ENCODE data around the gene RPLP1.

RPLP1 gene

DNA sequence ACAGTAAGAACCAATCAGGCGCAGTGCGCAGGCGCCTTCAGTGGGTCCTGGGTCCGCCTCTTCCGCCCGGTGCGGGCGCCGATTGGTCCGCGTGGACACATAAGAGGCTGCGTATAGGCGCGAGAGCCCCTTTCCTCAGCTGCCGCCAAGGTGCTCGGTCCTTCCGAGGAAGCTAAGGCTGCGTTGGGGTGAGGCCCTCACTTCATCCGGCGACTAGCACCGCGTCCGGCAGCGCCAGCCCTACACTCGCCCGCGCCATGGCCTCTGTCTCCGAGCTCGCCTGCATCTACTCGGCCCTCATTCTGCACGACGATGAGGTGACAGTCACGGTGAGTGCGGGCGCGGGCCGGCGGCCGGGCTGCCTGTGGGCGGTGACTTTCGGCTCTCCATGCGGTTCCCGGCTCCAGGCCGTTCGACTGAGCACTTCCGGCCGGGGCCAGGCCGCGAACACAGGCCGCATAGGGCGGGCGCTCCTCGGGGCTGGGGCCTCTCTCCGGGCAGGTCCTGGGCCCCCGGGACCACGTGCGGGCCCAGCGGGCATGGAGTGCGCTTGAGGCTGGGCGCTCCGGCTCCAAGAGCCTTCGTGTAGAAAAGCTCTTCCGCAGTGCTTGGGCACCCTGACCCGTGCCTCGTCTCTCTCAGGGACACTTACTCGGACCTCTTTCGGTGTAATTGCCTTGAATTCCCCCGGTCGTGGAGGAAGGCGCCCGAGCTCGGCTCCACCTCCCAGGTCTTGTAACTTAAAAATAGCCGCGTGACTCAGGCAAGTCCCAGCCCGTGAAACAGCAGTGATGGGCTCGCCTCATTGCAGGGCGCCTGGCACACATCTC, at the start of gene RPLP1:
TSS of gene RPLP1 (plus strand) at position 127 of the 830 bp plus-strand sequence. CDS start at position 258, 131 bp downstream.
- peak; percentile 88 to 92 for DNase-seq

DNA sequence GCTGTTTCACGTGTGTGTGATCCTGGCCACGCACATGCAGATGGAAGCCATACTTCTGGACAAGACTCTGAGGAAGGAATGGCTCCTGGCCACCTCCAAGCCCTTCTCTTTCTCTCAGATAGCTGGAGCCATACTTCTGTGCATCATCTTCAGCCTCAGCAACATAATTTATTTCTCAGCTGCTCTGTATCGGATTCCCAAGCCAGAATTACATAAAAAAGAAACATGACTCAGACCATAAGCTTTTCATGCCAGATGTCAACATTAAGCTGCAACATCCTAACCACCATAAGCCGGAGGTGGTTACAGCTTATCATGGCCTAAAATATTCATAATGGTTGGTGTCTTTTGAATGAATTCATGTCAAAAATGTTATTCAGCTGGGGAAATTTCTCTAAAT, 49.0 kb upstream of the RPLP1 start:
- no peak for DNase-seq

DNA sequence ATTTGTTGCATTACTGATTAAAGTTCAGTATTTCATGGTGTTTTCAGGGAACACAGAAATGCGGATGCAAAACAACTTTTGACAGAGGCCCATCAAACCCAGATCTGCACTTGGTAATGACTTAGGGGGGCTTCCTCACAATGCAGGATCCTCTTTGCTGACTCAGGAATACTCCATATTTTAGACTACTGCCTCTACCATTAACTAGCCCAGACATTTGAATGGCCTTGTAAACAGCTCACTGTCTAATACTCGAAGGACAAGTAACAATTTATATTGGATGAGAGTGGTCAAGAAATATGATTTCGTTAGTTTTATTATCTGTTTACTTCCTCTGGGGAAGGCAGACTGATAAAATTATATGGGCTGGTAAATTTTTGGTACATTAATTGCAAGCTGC, 47.5 kb upstream of the RPLP1 start:
- DNase-seq = no peak

DNA sequence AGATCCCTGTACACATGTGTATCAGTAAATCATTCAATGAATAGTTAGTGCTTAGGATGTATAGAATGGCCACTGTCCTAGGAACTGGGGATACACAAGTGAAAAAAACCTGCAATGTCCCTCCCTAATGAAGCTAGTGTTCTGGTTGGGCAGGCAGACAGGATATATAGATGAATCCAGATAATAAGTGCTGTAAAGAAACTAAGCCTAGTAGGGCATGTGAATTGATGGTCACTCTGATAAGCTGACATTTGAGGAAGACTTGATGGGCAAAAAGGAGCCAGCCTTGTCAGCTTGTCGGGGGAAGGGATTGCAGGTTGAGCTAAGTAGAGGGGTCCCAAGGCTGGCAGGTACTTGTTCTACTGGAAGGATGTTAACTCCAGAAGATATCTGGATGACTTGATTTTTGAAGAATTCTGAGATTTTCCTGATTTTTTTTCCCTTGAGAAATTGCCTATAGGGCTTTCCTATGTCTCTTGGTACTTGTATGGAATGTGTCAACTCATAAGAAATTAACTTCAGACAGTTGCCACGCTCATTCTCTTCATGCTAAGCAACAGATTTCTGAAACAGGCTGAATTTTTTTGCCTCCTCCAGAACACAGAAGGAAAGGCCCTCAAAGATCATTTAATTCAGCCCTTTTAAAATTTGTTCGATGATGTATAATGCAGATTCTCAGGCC, 44.8 kb upstream of the RPLP1 start:
- DNase-seq = no peak

DNA sequence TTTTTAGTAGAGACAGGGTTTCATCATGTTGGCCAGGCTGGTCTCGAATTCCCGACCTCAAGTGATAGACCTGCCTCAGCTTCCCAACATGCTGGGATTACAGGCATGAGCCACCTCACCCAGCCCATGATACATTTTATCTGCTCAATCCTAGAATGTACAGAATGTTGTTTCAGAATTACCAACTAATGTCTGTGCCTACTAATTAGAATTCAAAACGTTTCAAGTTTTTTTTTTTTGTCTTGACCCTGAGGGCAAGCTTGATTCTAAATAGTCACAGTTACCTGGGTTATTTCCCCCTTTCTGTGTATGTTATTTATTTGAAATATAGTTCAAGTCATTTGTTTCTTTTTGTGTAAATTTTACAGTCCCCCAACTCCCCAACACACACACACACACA, 43.8 kb upstream of the RPLP1 start:
- DNase-seq = no peak

DNA sequence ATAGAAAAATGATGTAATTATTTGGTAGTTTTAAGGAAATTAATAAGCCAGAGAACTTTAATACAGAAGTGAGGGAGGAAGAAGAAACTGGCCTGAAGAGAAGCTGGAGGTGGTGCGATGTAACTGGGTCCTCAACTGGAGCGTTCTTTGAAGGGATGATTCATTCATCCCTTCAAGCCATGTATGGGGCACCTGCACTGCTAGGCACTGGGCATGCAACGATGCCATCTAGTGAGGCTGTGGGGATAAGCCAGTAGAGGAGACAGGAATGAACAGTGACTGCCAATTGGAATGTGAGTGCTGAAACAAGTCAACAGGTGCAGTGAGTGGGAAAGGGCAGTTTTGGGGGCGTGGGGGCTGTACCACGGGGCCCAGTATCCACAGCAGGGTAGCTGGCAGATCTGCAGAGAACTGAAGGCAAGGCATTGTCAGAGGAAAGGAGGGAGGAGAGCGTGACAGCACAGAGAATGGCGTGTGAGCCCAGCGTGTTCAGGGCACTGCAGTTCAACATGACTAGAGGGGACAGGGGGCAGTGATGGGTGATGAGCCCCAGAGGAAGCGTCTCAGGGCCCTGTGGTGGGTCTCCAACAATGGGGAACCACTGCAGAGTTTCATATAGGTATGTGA, 42.3 kb upstream of the RPLP1 start:
- DNase-seq = no peak

DNA sequence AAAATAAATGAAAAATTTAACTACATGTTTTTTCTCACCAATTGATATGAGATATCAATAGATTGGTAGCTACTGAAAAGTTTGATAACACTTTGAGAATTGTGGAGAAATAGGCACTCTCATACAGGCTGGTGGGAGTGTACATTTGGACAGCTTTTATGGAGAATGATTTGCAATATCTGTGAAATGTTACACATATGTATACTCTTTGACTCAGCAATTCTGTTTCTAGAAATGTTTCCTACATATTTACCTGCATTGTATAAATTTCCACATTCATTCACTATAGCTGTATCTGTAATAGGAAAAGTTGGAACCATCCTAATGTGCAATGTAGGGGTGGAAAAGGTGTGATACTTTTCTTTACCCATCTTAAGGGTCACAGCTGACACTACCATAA, 40.3 kb upstream of the RPLP1 start:
- no peak for DNase-seq

DNA sequence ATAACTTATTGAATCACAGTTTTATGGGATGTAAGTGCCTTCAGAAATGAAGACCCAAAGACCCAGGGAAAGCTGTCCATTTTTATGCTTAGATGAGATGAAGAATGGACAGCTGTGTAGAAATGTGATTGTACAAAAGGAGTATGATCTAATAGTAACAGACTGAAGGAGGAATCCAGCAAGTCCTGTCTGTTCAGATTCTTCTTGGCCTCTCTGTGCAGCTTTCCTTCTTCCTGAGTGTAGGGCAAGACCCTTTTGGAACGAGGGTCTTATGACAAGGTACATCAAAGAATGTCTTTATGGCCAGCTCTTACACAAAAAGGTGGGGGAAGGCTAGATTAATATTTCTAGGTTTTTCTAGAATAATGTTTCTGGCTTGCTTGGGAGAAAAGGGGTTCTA, 39.9 kb upstream of the RPLP1 start:
- DNase-seq = no peak

DNA sequence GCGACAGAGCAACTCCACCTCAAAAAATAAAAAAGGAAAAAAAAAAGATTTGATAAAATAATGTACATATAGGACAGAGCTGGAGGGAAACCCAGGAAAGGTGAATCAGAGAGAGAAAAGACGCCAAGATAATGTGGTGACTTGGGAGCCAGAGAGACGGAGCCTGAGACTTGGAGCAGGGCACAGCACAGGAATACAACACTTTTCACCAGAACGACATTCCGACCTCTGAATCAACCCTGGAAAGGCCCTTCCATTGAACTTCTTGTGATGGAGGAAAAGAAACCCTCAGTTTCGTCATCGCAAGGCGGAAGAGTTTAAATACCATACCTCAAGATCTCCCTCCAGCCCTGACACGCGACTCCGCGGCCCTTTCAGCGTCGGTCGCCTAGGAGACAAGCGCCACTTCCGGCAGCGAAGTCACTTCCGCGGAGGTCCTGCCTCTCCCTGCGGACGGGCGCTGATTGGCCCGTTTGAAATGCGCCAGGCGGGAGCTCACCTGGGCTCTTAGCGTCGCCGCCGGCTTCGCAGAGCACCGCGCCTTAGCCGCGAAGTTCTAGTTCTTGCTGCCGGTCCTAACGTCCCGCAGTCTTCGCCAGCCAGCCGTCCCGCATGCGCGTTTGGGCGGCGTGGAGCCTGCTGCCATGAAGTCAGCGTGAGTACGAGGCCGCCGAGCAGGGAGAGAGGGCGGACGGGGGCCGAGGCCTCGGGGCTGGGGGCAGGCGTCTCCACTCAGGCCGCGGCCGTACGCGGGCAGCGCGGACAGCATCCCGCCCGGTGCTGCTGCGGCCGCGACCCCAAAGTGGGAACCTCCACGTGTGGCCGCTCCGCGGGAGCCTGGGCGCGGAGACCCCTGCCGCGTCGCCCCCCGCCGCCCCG, 38.6 kb upstream of the RPLP1 start, which contains the start of gene KIF23:
TSS of gene KIF23 (plus strand) at position 528 of the 879 bp plus-strand sequence. CDS start at position 645, 117 bp downstream.
- DNase-seq = peak; percentile 78 to 85

DNA sequence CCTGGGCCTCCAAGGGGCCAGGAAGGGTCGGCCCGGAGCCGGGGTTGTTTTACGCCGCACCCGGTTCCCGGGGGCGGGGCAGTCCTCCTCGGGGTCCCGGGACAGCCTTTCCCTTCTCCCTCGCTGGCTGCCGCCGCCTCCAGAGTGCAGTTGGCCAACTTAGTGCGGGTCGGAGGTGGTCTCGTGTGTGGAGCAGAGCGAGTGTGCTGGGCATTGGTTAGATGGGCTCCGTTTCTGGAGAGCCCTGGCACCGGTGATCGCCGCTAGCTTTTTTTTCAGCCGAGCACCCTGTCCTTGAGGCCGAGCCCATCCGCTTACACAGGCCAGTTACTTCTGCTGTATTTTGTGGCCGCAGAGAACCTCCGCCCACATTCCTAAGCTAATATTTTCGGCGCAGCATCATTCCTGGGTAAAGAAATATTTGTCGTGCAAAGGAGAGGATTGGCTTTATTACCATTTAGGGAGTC, 37.9 kb upstream of the RPLP1 start:
- peak in 1 of 2 experiments; percentile 22 for DNase-seq

DNA sequence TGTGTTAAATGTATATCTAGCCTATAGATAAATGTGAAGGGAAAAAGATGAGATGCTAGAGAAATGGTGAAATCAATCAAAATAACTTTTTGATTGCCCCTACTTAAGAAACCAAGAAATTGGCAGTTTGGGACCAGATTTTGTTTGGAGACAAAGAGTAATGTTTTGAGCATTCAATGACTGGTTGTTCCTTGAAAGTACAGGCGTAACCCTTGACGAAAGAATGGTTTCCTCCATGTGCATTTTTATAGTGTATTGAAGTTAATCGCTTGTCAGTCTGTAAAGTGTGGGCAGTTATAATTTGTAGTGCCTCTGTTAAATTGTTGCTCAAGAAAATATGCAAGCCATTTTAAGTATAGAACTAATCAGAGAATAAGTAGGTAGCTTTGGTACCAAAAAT, 37.2 kb upstream of the RPLP1 start:
- DNase-seq = no peak

DNA sequence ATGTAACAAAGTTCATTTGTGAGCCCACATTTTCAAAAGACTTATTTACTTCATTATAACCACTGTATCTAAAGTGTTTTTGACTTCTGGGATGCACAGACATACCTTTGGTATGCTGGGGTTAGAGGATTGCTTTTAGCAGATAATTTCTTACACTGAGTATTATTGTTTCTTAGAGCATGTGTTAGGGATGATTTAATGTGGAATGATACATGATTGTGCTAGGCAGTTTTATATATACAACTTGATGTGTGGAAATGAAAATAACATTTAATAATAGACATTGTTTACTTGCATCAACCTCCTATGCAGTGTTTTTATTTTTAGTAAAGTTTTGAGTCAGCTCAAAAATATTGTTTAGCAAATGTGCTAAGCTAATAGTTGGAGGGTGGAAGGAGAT, 35.0 kb upstream of the RPLP1 start:
- no peak for DNase-seq

DNA sequence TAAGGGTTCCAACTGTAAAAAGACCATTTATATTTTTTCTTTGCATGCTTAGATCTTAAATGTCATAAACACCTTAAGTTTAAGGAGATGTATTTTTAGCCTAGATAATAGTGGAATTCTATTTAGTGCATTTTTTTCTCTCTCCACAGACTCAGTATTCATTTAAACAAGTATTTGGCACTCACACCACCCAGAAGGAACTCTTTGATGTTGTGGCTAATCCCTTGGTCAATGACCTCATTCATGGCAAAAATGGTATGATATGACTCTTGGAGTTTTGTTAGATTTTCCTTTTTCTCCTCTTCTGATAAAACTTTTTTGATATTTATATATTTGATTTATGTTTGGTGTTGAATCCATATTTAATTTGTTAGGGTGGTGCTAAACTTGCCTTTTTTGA, 31.1 kb upstream of the RPLP1 start:
- DNase-seq = no peak

DNA sequence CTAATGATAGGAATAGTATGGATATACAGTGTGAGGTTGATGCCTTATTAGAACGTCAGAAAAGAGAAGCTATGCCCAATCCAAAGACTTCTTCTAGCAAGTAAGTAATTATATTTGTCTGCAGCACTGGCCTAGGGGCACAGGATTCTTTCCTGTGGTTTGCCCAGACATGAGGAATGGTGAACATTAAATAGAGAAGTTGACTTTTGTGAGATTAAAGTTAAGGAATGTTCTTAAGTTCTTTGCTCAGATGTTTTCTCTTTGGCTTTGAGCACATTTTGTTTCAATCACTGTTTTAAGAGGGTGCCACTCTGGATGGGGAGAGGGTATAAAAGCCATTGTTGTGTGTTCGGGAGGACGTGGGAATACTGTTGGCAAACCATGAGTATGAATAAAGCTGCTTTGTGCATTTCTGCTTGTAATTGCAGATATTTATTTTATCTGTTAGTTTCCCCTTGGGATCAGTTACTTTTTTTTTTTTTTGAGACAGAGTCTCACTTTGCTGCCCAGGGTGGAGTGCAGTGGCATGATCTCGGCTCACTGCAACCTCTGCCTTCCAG, 30.2 kb upstream of the RPLP1 start:
- DNase-seq = no peak

DNA sequence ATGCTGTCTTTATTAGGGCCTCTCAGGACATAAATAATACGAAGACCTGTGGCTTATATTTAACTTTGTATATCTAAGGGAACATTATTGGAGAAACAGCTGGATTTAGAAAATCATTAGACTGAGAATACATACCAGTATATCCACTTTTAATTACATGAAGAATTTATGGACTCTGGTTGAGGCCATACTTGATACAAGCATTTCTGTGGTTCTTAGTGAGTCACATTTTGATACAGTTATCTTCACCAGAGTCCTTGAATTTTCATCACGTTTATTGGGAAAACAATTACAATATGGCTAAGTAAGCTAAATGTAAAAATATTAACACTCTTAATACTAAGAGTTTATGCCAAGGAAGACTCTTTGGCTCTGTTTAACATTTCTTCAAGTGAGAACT, 28.6 kb upstream of the RPLP1 start:
- no peak for DNase-seq

DNA sequence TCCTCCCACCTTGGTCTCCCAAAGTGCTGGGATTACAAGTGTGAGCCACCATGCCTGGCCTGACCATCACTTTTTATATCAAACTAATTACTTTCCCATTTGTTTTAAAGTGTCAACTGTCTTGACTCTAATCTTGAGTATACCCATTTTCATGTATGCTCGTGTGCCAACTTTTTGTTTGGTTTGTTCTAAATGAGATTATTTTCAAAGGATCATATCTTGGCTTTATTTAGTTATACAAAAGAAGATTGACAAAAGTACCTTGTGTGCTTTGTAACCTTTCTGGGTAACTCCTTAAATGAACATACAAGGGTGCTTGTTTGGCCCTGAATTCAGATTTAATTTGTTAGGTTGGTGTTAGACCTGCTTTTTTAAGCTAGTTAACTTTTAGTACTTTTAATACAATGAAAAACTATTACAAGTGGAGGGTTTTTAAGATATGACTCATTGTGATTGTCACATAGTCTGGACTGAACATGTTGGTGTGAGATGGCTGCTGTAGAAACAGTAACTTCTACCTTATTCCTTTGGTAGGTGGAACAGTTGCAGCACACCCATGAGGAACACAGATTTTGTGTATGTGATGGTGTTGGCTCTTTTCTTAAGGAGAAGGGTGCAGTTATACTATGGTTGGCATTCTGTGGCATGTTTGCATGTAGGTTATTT, 27.7 kb upstream of the RPLP1 start:
- no peak for DNase-seq

DNA sequence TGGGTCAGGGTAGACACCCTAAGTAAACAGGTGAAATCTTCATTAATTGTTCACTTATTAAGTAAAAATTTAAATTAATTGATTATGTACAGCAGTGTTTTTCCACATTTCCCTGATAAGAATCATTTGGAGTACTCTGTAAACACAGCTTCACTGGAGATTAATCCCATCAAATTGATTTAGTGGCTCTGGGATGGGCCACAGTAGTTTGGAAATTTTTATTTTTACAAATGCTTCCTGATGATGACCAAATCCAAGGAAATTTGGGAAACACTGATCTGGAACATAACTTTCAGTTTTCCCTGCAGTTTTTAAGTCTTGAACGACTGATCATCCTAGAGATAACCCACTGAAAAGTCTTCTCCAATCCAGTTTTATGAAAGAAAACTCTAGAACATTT, 18.8 kb upstream of the RPLP1 start:
- no peak for DNase-seq

DNA sequence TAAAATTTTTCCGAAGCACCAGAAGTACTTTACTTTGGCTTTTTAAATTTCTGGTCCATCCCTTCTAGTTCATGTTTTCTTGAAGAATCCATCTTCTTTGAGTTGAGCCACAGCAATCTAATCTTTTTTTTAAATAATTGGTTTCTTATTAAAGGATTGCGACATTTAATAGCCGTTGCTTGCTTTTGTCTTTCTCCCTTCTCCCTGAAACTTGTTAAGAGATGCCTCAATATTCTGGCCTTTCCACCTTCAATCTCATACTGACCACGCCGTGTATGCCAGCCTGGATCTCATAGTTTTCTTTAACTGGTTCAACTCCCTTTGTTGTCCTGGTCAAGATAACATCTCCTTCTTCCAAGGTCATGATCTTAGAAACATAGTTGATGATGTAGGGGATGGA, 18.4 kb upstream of the RPLP1 start:
- DNase-seq = no peak

DNA sequence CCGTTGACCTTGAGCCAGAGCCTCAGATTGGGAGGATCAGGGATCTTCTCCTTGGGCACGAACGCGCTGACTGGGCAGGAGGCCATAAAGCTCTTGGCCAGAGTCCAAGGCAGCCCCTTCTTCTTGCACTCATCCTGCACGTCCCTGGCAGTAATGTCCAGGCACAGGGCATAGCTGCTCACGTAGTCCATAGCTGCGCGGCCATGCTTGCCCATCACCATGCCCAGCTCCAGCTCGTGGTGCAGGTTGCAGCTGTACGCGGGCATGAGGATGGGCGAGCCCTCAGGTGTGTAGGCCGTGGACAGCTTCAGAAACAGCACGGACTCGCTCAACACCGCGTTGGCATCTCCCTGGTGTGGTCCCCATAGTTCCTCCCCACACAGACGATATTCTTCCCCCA, 17.9 kb upstream of the RPLP1 start:
- no peak for DNase-seq

DNA sequence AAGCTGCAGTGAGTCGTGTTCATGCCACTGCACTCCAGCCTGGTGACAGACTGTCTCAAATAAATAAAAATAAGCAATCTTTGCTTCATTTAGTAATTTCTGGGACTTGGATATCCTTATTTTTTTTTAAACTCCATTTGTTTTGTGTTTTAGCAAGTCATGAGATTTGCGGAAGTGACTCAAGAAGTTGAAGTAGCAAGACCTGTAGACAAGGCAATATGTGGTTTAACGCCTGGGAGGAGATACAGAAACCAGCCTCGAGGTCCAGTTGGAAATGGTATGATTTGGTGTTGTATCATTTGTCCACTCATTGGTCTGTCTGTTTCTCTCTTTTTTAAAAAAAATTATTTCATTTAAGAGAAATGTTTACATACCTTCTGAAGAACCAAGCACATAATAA, 16.6 kb upstream of the RPLP1 start:
- DNase-seq = no peak

DNA sequence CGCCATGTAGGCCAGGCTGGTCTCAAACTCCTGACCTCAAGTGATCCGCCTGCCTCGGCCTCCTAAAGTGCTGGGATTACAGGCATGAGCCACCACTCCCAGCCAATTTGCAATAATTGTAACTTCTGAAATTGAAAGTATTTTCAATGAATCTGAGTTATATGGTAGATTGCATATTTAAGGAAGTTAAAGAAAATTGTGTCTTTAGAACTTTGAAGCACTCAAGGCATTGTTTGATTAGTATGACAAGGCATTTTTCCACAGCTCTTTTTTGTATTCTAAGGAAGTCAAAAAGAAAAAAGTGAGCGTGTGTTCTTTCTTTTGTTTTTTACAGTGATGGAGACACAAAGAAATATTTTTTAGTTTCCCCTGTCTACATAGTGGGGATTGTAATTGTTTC, 15.7 kb upstream of the RPLP1 start:
- DNase-seq = no peak

DNA sequence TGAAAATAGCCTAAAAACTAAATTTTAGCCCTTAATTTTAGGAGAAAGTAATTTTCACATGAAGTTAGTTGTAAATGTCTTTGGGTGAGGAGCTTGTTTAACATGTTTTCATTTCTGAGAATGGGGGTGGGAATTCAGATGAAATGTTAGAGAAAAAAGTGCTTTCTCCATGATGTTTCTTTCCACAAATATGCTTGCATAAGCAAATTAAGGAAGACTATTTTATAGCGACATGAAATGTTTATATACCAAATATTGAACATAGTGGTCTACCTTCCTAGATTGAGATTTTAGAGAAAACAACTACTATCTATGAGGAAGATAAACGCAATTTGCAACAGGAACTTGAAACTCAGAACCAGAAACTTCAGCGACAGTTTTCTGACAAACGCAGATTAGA, 13.0 kb upstream of the RPLP1 start:
- DNase-seq = no peak

Measured in AML-193 (cell line).